Fibroblast of the aortic adventitia (primary cell): ENCODE data around the gene DNAJC12. TPM values are rescaled to one million over a fixed set of nuclear protein-coding genes. Genes with fewer than 3 reads are reported as not detected.
"Not testable (repeated sequence)": the region's sequence is repeated elsewhere in the genome, so short reads cannot be mapped to it uniquely, and the experiment has no call there.

Experiments used
- DNase-seq: peaks from one replicate; pipeline ENCODE4 v3.0.0-alpha.2; 2010; ENCODE audit warnings: low read depth
- H3K4me3 ChIP-seq: 2 replicates; pipeline ENCODE4 v1.5.1; 2011; ENCODE audit warnings: low read depth, mild to moderate bottlenecking, control low read depth, low read length, moderate library complexity
- total RNA-seq: library from RNA; depleted of rRNA; stranded (reverse); fragments of >200 nt; gene quantifications from 2 replicates; pipeline ENCODE4 v1.2.3, GENCODE V29; 2012; ENCODE audit warnings: low replicate concordance
- TF ChIP-seq, protein P1 (sequence below): IDR thresholded peaks from 2 replicates; pipeline ENCODE4 v1.5.1; 2011; ENCODE audit warnings: mild to moderate bottlenecking, low read length, control low read depth, inconsistent platforms; ENCODE audit not compliant: insufficient read depth

DNAJC12 gene
- total RNA-seq, 1 donor = 1.1 TPM

DNA sequence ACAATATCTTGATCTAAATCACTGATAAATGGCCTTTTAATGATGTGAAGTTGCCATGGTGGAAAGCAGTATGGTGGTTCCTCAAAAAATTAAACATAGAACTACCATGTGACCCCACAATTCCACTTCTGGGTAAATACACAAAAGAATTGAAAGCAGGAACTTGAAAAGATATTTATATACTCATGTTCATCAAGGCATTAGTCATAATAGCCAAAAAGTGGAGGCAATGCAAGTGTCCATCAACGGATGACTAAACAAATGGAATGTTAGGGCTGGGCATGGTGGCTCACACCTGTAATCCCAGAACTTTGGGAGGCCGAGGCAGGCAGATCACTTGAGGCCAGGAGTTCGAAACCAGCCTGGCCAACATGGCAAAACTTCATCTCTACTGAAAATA lies 2.0 kb upstream of the DNAJC12 start:
- TF ChIP-seq, protein P1, sequence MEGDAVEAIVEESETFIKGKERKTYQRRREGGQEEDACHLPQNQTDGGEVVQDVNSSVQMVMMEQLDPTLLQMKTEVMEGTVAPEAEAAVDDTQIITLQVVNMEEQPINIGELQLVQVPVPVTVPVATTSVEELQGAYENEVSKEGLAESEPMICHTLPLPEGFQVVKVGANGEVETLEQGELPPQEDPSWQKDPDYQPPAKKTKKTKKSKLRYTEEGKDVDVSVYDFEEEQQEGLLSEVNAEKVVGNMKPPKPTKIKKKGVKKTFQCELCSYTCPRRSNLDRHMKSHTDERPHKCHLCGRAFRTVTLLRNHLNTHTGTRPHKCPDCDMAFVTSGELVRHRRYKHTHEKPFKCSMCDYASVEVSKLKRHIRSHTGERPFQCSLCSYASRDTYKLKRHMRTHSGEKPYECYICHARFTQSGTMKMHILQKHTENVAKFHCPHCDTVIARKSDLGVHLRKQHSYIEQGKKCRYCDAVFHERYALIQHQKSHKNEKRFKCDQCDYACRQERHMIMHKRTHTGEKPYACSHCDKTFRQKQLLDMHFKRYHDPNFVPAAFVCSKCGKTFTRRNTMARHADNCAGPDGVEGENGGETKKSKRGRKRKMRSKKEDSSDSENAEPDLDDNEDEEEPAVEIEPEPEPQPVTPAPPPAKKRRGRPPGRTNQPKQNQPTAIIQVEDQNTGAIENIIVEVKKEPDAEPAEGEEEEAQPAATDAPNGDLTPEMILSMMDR = no peak
- no peak for DNase-seq
- no peak overlapping the region for H3K4me3 ChIP-seq

DNA sequence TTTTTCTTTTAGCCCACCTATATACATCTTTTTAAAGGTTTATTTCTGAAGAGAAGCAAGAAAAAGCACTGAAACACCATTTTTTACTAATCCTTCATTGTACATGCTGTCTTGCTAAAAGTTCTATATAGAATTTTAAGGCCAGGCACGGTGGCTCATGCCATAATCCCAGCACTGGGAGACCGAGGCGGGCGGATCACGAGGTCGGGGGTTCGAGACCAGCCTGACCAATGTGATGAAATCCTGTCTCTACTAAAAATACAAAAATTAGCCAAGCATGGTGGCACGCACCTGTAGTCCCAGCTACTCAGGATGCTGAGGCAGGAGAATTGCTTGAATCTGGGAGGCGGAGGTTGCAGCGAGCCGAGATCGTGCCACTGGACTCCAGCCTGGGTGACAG lies 1.5 kb upstream of the DNAJC12 start:
- DNase-seq, H3K4me3 ChIP-seq: not testable (repeated sequence)

DNA sequence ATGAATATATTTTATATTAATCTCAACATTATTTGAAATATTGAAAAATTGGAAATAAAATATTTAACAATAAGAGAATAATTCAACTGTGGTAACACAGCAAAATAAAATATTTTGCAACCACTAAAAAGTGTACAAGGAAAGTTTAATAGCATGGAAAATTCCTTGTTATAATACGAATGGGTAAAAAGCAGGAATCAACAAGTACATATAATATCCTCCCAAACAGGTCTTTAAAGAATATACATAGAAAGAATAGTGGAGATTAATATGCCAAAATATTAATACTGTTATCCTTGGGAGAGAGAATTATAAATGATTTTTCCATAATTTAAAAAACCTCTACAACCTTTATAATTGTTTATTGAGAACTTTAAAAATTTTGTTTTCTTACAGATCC lies 1.0 kb downstream of the DNAJC12 start:
- TF ChIP-seq, protein P1 = no peak
- H3K4me3 ChIP-seq = no peak overlapping the region
- DNase-seq = no peak

DNA sequence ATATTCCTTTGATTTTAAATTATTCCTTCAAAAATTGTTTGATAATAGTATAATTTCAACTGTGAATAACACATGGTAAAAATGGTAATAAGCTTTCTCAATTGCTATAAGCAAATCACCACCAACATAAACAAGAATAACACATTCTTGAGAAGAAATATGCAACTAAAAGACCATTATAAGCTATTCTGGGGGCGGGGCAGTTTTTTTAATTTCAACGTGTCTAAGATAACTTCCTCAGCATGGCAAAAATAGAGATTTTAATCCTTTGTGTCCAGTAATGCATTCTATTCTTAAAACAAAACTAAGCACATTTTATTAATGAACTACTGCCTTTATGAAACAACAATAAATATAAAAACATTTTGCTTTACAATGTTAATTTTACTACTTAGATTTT lies 1.5 kb downstream of the DNAJC12 start:
- DNase-seq = no peak
- H3K4me3 ChIP-seq = no peak overlapping the region
- TF ChIP-seq, protein P1 = no peak

DNA sequence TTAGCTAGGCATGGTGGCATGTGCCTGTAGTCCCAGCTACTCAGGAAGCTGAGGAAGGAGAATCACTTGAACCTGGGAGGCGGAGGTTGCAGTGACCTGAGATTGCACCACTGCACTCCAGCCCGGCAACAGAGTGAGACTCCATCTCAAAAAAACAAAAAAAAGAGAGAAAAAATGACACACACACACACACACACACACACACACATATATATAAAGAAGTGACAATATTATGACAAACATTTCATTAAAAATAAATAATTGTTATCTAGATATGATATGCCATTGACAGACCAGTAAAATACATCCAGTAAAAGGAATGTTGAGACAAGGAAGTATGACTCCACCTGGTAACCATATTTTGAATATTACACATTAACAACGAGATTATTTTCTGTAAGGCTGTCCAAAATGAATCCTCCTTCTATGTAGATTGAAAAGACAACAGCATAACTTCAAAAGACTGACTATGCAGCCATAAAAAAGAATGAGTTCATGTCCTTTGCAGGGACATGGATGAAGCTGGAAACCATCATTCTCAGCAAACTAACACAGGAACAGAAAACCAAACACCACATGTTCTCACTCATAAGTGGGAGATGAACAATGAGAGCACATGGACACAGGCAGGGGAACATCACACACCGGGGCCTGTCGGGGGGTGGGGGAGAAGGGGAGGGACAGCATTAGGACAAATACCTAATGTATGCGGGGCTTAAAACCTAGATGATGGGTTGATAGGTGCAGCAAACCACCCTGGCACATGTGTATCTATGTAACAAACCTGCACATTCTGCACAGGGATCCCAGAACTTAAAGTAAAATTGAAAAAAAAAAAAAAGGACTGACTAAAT lies 2.2 kb downstream of the DNAJC12 start:
- H3K4me3 ChIP-seq, DNase-seq: not testable (repeated sequence)

DNA sequence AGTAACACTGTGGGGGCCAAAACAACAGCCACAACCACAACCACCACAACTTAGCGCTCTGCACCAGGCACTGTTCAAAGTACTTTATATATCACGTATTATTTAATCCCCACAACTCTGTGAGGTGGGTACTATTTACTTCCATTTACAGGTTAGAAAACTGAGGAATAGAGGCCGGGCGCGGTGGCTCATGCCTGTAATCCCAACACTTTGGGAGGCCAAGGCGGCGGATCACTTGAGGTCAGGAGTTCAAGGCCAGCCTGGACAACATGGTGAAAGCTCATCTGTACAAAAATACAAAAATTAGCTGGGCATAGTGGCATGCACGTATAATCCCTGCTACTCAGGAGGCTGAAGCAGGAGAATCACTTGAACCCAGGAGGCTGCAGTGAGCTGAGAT lies 3.6 kb downstream of the DNAJC12 start:
- H3K4me3 ChIP-seq = no peak overlapping the region
- TF ChIP-seq, protein P1 = no peak
- DNase-seq = no peak

DNA sequence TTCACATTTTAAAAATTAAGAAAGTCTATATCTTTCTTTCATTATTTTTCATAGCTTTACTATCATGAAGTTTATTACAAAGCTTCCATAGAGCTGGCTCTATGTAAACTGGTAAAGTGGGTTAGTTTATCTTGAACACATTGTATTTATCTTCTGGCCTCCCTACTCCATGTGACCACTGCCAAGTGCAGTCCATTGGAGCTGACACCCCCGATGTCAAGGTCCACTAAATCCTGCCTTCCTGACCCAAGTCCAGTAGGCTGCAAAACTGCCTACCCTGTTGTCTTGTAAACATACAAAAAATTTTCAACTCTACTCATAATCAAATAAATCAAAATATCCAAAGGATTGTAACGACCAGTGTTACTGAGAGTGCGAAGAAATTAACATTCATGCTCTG lies 10.2 kb downstream of the DNAJC12 start:
- no peak for DNase-seq
- no peak overlapping the region for H3K4me3 ChIP-seq
- TF ChIP-seq, protein P1 = no peak

DNA sequence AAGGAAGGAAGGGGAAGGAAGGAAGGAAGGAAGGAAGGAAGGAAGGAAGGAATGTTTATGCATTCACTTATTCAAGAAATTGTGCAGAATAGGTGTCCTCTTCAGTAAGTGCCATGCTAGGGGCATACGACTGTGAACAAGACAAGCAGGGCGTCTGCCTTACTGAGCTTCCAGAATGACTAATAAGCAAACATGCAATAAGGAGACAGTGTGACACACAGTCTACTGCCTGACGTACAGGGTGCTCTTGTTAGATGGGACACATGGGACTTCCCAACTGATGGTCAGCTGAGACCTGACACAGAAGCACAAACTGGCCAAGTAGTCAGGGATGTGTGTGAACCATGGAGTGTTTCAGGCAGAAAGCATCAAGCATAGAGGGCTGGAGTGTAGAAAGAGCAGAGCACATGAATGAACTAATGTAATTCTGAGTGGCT lies 18.2 kb downstream of the DNAJC12 start:
- DNase-seq = no peak
- H3K4me3 ChIP-seq = no peak overlapping the region
- TF ChIP-seq, protein P1 = no peak
